Measurements from ENCODE around the gene PNMA6E.
"Not testable (repeated sequence)": the region's sequence is repeated elsewhere in the genome, so short reads cannot be mapped to it uniquely, and the experiment has no call there.

Gene PNMA6E

GRCh38 chrX:153407736-153408135 lies 6.6 kb upstream of the PNMA6E start:
- DNase-seq = no peak

DNA sequence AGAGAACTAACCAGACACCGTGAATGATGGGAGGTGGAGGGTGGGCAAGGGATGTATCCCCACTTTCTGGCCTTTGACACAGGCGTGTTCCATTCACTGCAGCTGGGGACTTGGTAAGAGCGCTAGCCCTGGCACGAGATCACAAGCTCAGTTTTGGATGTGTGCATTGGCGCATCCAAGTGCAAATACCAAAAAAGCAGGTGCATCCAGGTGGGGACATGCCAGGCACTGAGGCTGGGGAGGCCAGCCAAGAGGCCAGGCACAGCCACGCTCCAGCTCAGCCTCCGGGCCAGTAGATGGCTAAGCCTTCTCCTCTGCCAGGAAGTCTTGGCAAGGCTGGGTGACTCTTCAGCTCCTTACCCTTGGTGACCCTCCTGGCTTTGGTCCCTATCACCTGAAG lies 5.8 kb upstream of the PNMA6E start:
- no peak for DNase-seq

DNA sequence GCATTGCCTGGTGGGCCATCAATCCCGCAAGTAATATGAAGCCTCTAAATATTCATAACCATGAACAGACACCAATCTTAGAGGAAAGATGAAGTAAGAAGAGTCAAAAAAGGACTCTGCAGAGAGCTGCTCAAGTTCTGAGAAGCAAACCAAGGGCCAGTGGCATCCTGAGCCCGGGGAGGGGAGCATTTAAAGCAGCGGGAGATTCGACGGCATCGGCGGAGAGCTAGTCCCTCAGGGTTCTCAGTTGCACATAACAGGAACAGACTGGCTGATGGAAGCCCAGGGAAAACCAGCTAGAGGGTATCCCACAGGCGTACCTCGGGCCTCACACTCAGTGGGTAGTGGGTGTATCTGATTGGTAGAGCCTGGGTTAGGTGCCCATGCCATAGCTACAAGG lies 4.9 kb upstream of the PNMA6E start:
- no peak for DNase-seq

DNA sequence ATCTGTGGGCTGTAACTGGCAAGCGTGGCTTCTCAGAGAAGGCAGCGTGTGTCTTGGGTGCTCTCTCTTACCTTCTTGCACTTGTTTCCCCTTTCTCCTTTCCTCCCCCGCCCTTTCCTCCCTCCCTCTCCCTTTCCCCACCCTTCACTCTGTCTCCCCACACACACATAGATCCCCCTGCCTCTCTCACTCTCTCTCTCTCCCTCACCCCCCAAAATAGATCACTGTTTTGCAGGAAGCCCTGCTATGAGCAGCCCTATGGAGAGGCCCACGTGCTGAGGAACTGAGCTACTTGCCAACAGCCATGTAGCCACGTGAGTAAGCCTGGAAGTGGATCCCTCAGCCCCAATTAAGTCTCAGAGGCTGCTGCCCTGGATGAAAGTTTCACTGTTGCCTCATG lies 4.3 kb upstream of the PNMA6E start:
- DNase-seq = no peak

DNA sequence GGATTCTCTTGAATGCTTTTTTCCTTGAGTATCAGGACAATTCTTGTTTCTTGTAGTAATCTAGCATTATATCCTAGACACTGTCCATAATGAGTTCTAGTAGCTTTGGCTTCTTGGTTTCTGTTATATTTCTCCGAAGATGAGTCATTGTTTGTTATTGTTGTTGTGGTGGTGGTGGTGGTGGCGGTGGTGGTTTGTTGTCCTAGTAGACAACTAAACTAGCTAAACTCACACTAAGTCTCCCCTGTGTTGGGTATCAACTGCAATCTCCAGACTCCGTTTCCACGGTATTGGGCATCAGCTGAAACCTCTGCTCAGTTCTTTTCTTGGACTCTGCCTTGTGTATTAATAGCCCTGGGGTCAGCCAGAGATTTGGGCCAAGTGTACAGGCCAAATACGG lies 3.2 kb upstream of the PNMA6E start:
- DNase-seq = not testable (repeated sequence)

DNA sequence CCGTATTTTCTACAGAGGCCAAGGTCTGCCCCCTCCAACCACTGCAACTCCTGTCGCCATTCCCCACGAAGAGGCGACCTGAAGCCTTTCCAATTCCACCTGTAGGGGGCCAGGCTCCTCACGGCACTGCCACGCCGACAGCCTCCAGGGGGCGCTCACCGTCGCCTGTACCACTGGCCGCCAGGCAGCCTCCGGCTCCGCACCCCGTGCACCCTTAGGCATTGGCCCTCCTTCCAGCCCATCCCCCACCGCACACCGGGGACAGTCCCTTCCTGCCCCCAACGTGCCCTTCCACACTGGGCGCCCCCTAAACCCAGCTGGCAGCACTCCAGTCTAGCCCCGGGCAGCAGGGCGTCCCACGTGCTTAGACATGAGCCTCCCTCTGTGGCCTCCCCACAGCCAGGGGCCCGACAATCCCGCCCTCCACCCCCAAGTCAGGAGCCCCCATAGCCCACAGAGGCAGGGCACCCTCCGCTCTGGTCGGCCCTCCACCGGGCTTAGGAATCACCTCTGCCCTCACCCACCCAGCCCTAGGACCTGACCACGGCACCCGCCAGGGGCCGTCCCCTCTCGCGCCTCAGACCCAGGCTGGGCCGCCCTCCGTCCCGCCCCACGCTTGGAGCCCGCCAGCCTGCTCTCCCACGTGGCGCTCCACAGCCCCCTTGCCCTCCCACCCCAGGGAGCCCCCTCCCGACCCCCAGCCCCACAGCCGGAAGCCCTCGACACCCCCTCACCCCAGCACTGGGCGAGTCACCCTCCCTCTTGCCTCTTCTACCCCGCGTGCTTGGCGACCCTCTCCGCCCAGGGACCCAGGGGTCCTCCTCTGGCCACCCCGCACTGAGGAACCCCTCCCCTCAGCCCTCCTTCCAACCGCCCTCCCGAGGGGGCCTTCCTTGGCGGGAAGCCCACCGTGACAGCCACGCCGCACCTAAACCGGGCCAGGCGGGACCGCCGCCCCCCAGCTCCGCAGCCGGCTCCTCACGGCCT lies 711 bp downstream of the PNMA6E start:
- DNase-seq = no peak

DNA sequence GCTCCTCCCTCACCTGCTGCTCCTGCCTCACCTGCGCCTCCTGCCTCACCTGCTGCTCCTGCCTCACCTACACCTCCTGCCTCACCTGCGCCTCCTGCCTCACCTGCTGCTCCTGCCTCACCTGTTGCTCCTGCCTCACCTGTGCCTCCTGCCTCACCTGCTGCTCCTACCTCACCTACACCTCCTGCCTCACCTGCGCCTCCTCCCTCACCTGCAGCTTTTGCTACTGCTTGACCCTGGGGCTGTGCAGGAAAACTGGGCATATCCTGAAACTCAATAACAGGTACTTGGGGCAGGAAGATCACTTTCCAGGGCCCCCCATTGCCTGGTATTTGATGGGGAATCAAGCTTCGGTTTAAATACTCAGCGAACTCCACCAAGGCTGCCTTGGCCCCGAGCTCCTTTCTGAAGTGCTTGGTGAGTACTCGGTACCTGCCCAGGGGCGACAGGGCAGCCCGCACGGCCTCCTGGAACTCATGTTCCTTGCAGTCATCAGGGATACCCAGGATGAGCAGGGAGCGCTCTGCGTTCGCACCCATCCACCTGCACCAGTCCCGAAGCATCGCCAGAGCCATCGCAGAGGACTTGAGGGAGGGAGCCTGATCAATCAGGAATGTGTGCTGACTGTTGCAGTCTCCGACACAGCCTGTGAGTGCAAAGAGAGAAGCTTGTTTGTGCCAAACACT lies 2.7 kb downstream of the PNMA6E start:
- no peak for DNase-seq

GRCh38 chrX:153397256-153397960 lies 3.7 kb downstream of the PNMA6E start:
- DNase-seq = peak; percentile 20

DNA sequence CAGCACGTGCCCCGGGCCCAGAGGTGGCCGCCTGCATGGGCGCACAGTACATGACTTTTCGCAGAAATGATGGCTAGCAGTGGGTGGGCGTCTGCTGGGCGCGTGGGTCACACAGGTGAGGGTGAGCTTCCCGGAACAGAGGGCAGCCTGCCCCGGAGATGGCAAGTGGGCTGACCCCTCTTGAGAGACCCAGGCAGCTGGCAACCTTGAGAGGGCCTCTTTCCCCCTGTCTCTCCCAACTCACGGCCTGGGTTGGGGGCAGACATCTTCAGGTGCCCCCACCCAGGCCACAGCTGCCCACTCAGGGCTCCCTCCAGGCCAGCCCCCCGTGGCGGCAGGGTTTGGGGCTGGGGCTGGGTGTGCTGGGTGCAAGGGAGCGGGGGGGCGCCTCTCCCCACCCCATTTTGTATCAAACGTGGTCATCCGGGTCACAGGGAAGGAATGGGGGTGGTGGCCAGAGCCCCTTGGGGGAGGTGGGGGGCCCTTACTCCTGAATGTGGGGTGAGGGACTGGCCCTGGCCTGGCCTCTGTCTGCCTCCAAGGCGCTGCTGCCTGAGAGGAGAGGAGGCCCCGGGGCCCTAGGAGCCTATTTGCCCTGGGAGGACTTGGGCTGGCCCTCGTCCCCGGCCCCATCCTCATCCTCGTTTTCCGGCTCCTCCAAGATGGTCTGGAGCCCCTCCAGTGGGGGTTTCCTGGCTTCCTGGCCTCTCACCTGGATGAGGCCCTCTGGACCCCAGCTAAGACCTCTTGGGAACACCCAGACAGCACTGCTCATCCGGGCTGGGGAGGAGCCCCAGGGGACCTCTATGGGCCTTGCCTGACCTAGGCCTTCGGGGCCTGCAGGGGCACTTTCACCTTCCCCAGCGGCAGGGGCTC lies 4.6 kb downstream of the PNMA6E start:
- DNase-seq = no peak

DNA sequence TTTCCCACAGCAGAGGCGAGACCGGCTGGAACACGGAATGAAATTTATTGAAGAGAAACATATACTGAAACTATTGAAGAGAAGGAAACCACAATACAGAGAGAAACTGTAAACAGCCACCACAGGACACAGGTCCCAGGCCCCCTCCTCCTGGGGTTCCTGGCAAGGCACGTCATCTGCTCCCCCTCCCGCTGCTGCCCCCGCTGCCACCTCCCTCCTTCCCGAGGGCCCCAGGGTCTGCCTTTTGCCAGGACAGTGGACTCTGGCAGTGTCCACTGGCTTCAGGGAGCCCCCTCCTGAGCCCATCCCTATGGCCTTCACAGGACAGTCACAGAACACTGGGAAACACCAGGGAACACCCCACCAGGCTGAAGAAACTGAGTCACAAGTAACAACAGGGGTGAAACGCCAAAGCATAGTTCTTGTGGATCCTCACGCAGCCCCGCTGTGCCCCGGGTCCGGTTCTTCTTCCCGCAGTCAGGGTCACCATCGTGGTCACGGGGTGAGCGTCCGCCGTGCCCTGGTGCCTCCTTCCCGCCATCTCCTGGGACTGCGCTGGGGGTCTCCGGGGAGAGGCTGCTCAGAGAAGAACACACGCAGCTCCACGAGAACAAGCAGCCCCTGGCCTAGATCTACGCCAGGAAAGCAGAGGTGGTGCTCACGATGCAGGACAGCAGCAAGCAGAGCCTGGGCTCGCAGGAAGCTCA lies 5.4 kb downstream of the PNMA6E start:
- DNase-seq = no peak

GRCh38 chrX:153394612-153395011 lies 6.5 kb downstream of the PNMA6E start:
- no peak for DNase-seq

DNA sequence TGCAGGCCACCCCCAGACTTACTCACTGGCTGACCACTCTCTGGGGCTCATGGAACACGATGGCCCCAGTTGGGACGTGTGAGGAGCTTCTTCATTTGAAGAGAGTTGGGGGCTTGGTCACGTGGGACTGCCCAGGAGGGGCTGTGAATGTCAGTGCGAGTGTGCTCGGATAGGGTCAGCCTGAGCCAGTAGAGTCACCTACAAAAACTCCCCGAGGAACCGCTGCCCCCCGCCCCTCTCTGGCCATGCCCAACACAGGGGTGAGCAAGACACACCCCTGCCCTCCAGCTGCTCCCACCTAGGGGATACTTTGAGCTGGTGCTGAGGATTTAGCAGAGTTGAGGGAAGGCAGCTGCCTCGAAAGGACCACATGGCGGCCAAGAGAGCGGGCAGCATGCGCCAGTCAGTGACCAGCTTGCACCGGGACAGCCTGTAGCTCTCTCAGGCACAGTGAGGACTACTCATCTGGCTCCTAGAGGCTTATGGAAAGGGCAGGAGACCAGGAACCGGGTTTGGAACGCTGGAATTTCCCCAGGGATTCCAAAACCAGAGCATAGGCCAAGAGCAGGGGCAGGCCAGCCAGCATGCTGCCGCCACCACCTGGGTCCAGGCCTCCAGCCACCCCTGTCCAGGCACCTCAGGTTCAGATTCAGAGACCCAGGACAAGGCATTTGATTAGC lies 8.4 kb downstream of the PNMA6E start:
- no peak for DNase-seq

DNA sequence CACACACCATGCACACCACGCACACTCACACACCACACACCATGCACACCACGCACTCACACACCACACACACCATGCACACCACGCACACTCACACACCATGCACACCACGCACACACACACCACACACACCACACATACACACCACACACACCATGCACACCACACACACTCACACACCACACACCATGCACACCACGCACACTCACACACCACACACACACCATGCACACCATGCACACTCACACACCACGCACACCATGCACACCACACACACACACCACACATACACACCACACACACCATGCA lies 11.7 kb downstream of the PNMA6E start:
- not testable (repeated sequence) for DNase-seq

DNA sequence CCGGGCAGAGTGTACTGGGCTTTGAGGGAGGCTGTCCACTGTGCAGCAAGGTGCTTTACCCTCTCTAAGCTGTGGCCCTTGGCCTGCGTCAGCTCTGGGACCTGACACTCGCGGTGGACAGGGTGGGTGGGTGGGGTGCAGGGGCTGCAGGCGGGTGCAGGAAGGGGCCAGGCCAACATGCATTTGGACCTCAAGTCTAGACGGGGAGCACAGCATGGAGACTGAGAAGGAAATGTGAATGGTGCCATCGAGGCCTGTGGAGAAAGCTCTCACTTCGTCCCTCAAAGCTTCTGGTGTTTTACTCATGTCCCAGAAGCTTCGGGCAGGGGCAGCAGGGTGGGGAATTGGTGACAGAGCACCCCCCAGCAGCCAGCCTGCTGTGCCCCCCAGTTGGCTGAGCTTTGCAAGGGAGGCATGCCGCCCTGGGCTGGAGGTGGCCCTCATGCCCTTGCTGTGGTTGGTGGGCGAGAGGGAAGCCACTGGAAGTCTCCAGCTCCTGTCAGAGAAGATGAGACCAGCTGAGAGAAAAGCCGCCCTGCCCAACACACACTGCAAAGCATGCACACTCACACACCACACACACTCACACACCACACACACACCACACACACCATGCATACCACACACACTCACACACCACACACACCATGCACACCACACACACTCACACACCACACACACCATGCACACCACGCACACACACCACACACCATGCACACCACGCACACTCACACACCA lies 12.3 kb downstream of the PNMA6E start:
- no peak for DNase-seq

- DNase-seq = no peak
These were observed 13.0 kb downstream of the PNMA6E start for GRCh38 chrX:153387987-153388721.

- DNase-seq = no peak
These were observed 13.8 kb downstream of the PNMA6E start for GRCh38 chrX:153387345-153387744.

DNA sequence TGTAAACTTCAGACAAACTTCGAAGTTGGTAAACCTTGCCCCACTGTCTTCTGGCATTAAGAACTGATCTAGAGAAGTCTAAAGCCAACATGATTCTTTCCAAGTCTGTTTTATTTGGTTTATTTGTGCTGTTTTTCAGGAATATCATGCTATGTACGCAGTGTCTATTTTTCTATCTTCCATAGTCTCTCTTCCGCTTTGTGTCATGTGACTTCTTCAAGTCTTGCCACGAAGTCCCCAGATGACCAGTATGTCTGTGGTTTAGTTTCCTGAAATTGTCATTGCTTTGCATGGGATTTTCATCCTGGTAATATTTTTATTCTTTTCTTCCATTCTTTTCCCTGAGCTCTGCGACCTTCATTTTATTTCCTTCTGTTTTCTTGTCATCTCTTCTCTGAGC lies 15.1 kb downstream of the PNMA6E start:
- no peak for DNase-seq

- DNase-seq = not testable (repeated sequence)
These were observed 16.2 kb downstream of the PNMA6E start for GRCh38 chrX:153384973-153385372.

DNA sequence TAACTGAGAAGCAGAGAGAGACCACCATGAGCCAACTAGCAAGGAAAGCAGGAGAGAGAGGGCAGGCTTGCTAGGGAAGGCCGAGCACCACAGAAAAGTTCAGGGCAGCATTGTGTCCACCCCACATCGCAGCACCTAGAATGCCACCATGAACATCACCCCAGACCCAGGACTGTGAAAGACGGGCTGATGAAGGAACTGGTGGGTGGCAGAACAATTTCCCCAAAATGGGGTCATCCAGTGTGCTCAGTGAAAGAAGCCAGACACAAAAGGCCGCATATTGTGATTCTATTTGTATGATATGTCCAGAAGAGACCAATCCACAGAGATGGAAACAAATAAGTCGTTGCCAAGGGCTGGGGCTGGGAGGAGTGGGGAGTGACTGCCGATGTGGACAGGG lies 16.8 kb downstream of the PNMA6E start:
- no peak for DNase-seq
